GM18517 (cell line): ENCODE data around the gene CAB39.
A peak's percentile ranks its signal among the peaks of the same experiment; 100 is the strongest.

ENCODE experiments used
- ATAC-seq: cut with Tn5 transposase; IDR thresholded peaks from one replicate; pipeline ENCODE4 v1.9.1; 2021; ENCODE audit warnings: mild to moderate bottlenecking, moderate library complexity; ENCODE audit not compliant: unreplicated experiment

The CAB39 gene

GRCh38 chr2:230779607-230780006 lies 67.0 kb downstream of the CAB39 start:
- no peak for ATAC-seq

GRCh38 chr2:230781130-230781797 lies 68.6 kb downstream of the CAB39 start:
- no peak for ATAC-seq

- no peak for ATAC-seq
These were observed 70.5 kb downstream of the CAB39 start for GRCh38 chr2:230783101-230783500.

GRCh38 chr2:230784795-230785194 lies 72.2 kb downstream of the CAB39 start:
- no peak for ATAC-seq

GRCh38 chr2:230785346-230785745 lies 72.7 kb downstream of the CAB39 start:
- ATAC-seq = no peak

- no peak for ATAC-seq
These were observed 74.5 kb downstream of the CAB39 start for GRCh38 chr2:230787101-230787500.

- no peak for ATAC-seq
These were observed 76.0 kb downstream of the CAB39 start for GRCh38 chr2:230788554-230789175.

- no peak for ATAC-seq
These were observed 78.3 kb downstream of the CAB39 start for GRCh38 chr2:230790981-230791380.

- peak; percentile 72 for ATAC-seq
These were observed 81.1 kb downstream of the CAB39 start for GRCh38 chr2:230793572-230794359.

GRCh38 chr2:230794497-230794896 lies 81.9 kb downstream of the CAB39 start:
- ATAC-seq = no peak

GRCh38 chr2:230795856-230796255 lies 83.2 kb downstream of the CAB39 start:
- no peak for ATAC-seq

GRCh38 chr2:230796280-230796862 lies 83.7 kb downstream of the CAB39 start:
- ATAC-seq = no peak

- peak; percentile 58 for ATAC-seq
These were observed 85.2 kb downstream of the CAB39 start for GRCh38 chr2:230797515-230798495.

- no peak for ATAC-seq
These were observed 86.2 kb downstream of the CAB39 start for GRCh38 chr2:230798769-230799399.

- ATAC-seq = no peak
These were observed 92.8 kb downstream of the CAB39 start for GRCh38 chr2:230805353-230806017.

GRCh38 chr2:230807729-230808128 lies 95.1 kb downstream of the CAB39 start:
- no peak for ATAC-seq

GRCh38 chr2:230809015-230809414 lies 96.4 kb downstream of the CAB39 start:
- no peak for ATAC-seq

- ATAC-seq = no peak
These were observed 97.1 kb downstream of the CAB39 start for GRCh38 chr2:230809677-230810251.

GRCh38 chr2:230811508-230811907 lies 98.9 kb downstream of the CAB39 start:
- no peak for ATAC-seq
